Measurements from ENCODE around the gene SLC25A41. TPM values are rescaled to one million over a fixed set of nuclear protein-coding genes. Genes with fewer than 3 reads are reported as not detected.
A peak's percentile ranks its signal among the peaks of the same experiment; 100 is the strongest.

The SLC25A41 gene
- total and polyA plus RNA-seq, 2 of the 13 experiments (the other 11 are each of a cell fraction or from before 2014, with no cell fraction given): 0.33 to 0.95 TPM

DNA sequence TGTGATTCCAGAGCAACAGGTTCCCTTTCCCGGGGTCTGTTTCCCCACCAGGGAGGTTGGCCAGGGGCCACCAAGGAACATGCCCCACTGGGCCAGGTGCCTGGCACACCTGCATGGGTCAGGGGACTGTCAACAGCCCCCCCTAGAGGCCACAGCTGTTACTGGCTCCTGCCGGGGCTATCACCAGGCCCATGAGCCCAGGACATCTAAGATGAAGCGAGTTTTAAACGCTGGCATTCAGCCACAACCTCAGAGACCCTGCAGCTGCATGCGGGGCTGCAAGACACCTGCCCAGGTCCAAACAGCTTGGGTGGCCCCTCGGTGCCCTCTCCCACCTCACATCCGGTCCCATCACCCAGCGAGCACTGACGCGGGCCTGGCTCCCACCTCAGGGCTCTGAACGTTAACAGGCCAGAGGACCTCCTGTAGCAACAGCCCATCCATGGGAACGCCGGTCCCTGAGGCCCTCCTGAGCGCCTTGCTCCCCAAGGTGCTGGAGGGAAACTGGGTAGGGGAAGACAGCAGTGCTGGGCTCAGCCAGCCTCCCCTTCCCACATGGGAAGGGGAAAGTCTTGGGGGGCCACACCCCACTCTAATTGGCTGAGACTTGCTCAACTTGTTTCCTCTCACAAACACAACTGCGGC is 21.0 kb downstream of the SLC25A41 start:
- H3K4me2 ChIP-seq (ENCODE audit: low read depth, low read length): no peak overlapping the region
- peak; percentile 84 for ATAC-seq
- H3K27ac ChIP-seq (ENCODE audit: extremely low read length, insufficient read depth, low read length): no peak overlapping the region
- no peaks in the 10 kb centered on the region for H3K27me3 ChIP-seq (ENCODE audit: control insufficient read depth in 1 of 2, insufficient read depth in 2 of 2, low read length in 2 of 2)
- in situ Hi-C loops (cut with HindIII; ENCODE audit: extremely low pct_ligation_motif_present, low pct_unique_long_range_greater_than_20kb) (no loop called here), intact Hi-C loops (cut with micrococcal nuclease; ENCODE audit: unreplicated experiment) (no loop called here)
- no peaks in the 10 kb centered on the region for H3K9me3 ChIP-seq (ENCODE audit: low read length)
- H3K79me2 ChIP-seq (ENCODE audit: insufficient read depth, low read length): no peaks in the 10 kb centered on the region
- H3K4me1 ChIP-seq (ENCODE audit: insufficient read depth, low read length): no peaks in the 10 kb centered on the region
- ChIA-PET POLR2A (interaction anchor here (1.7 kb wide), 1 partner anchor 12 kb away, joined by 4 read pairs; the partner anchor contains the start of gene KHSRP), CTCF (ENCODE audit: low intra/inter-chr PET ratio, low total read pairs) (interaction anchor here (0.9 kb wide), 1 partner anchor 247 kb away, joined by 3 read pairs; no protein-coding TSS in a partner anchor)
- peaks cover 7% of the 10 kb centered on the region; the same call in 1 of the 2 replicates for H4K20me1 ChIP-seq (ENCODE audit: insufficient read depth, low read length)
- DNase-seq (ENCODE audit: low spot score): peak; percentile 49
- 87% methylated on average over 9 of the region's 15 CpGs for WGBS (ENCODE audit: low lambda C conversion rate)
- FAIRE-seq: no peak
- peaks cover 16 to 38% of the 10 kb centered on the region in 2 experiments; a peak in 4 of 5 replicates for H3K36me3 ChIP-seq (replicated peaks in 1 of 2; ENCODE audit: control insufficient read depth in 1 of 2, insufficient read depth in 2 of 2, low read length in 2 of 2)
- no peak overlapping the region for H3K9ac ChIP-seq (ENCODE audit: insufficient read depth, low read depth, low read length)
- BruUV-seq (replicated peaks): no TSS peak
- H2AFZ ChIP-seq (ENCODE audit: low read length): no peak overlapping the region
- no peak overlapping the region for H3K4me3 ChIP-seq (replicated peaks in 1 of 3; ENCODE audit: insufficient read depth in 1 of 3, low read depth in 2 of 3, low read length in 3 of 3)
- TF ChIP-seq RAD21 (CRISPR knock-in tag; IDR thresholded peaks at IDR 0.05) (peak; percentile 76), NFYC (CRISPR knock-in tag; IDR thresholded peaks at IDR 0.05) (peak; percentile 10; the same call in 1 of the 2 replicates), PAWR (CRISPR knock-in tag; IDR thresholded peaks at IDR 0.05; ENCODE audit: borderline replicate concordance) (no peak), HDAC6 (IDR thresholded peaks at IDR 0.05; ENCODE audit: low read depth, low read length) (no peak), ZFX (CRISPR knock-in tag; IDR thresholded peaks at IDR 0.05; ENCODE audit: low read depth) (peak; percentile 30; the same call in 1 of the 2 replicates), MYC (CRISPR knock-in tag; IDR thresholded peaks at IDR 0.05; ENCODE audit: borderline replicate concordance) (peak; percentile 32; the same call in 1 of the 2 replicates), AGO1 (IDR thresholded peaks at IDR 0.05; ENCODE audit: low read depth, low read length, poor library complexity, severe bottlenecking) (peak; percentile 70), PHF21A (CRISPR knock-in tag; IDR thresholded peaks at IDR 0.05) (no peak)
- TF ChIP-seq, protein P1, sequence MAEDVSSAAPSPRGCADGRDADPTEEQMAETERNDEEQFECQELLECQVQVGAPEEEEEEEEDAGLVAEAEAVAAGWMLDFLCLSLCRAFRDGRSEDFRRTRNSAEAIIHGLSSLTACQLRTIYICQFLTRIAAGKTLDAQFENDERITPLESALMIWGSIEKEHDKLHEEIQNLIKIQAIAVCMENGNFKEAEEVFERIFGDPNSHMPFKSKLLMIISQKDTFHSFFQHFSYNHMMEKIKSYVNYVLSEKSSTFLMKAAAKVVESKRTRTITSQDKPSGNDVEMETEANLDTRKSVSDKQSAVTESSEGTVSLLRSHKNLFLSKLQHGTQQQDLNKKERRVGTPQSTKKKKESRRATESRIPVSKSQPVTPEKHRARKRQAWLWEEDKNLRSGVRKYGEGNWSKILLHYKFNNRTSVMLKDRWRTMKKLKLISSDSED (CRISPR knock-in tag; IDR thresholded peaks at IDR 0.05): no peak
- TF ChIP-seq, protein P2, sequence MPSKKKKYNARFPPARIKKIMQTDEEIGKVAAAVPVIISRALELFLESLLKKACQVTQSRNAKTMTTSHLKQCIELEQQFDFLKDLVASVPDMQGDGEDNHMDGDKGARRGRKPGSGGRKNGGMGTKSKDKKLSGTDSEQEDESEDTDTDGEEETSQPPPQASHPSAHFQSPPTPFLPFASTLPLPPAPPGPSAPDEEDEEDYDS (CRISPR knock-in tag; IDR thresholded peaks at IDR 0.05): 0 out of 2 replicates have a peak, but pooled peaks have one; percentile 11
- TF ChIP-seq, protein P3, sequence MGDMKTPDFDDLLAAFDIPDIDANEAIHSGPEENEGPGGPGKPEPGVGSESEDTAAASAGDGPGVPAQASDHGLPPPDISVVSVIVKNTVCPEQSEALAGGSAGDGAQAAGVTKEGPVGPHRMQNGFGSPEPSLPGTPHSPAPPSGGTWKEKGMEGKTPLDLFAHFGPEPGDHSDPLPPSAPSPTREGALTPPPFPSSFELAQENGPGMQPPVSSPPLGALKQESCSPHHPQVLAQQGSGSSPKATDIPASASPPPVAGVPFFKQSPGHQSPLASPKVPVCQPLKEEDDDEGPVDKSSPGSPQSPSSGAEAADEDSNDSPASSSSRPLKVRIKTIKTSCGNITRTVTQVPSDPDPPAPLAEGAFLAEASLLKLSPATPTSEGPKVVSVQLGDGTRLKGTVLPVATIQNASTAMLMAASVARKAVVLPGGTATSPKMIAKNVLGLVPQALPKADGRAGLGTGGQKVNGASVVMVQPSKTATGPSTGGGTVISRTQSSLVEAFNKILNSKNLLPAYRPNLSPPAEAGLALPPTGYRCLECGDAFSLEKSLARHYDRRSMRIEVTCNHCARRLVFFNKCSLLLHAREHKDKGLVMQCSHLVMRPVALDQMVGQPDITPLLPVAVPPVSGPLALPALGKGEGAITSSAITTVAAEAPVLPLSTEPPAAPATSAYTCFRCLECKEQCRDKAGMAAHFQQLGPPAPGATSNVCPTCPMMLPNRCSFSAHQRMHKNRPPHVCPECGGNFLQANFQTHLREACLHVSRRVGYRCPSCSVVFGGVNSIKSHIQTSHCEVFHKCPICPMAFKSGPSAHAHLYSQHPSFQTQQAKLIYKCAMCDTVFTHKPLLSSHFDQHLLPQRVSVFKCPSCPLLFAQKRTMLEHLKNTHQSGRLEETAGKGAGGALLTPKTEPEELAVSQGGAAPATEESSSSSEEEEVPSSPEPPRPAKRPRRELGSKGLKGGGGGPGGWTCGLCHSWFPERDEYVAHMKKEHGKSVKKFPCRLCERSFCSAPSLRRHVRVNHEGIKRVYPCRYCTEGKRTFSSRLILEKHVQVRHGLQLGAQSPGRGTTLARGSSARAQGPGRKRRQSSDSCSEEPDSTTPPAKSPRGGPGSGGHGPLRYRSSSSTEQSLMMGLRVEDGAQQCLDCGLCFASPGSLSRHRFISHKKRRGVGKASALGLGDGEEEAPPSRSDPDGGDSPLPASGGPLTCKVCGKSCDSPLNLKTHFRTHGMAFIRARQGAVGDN (CRISPR knock-in tag; IDR thresholded peaks at IDR 0.05): peak; percentile 36; the same call in 1 of the 2 replicates
- TF ChIP-seq, protein P4, sequence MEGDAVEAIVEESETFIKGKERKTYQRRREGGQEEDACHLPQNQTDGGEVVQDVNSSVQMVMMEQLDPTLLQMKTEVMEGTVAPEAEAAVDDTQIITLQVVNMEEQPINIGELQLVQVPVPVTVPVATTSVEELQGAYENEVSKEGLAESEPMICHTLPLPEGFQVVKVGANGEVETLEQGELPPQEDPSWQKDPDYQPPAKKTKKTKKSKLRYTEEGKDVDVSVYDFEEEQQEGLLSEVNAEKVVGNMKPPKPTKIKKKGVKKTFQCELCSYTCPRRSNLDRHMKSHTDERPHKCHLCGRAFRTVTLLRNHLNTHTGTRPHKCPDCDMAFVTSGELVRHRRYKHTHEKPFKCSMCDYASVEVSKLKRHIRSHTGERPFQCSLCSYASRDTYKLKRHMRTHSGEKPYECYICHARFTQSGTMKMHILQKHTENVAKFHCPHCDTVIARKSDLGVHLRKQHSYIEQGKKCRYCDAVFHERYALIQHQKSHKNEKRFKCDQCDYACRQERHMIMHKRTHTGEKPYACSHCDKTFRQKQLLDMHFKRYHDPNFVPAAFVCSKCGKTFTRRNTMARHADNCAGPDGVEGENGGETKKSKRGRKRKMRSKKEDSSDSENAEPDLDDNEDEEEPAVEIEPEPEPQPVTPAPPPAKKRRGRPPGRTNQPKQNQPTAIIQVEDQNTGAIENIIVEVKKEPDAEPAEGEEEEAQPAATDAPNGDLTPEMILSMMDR (CRISPR knock-in tag; IDR thresholded peaks at IDR 0.05): peak; percentile 86
- TF ChIP-seq, protein P5, sequence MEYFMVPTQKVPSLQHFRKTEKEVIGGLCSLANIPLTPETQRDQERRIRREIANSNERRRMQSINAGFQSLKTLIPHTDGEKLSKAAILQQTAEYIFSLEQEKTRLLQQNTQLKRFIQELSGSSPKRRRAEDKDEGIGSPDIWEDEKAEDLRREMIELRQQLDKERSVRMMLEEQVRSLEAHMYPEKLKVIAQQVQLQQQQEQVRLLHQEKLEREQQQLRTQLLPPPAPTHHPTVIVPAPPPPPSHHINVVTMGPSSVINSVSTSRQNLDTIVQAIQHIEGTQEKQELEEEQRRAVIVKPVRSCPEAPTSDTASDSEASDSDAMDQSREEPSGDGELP (IDR thresholded peaks at IDR 0.05; ENCODE audit: borderline replicate concordance, low read depth): no peak

Measured in HepG2 (cell line).